Liver (tissue), 3 donors: ENCODE results near the gene MON2.

ENCODE experiments used
- FOXA1 ChIP-seq: IDR thresholded peaks from 2 replicates; pipeline ENCODE4 v1.6.1; 2016; ENCODE audit warnings: antibody characterized with exemption
- FOXA2 ChIP-seq: IDR thresholded peaks from 2 replicates; pipeline ENCODE4 v1.6.1; 2016; ENCODE audit warnings: antibody characterized with exemption
- HNF4A ChIP-seq, 2 donors: conservative IDR thresholded peaks; 2 replicates each; pipeline ENCODE4 v1.6.1; 2016; ENCODE audit warnings: antibody characterized with exemption in 2 of 2, mild to moderate bottlenecking in 2 of 2
- JUND ChIP-seq, 2 donors: IDR thresholded peaks; 2 replicates each; pipeline ENCODE4 v1.6.1; 2016; ENCODE audit warnings: antibody characterized with exemption in 2 of 2
- RAD21 ChIP-seq, 2 donors: IDR thresholded peaks; 2 replicates each; pipeline ENCODE4 v1.6.1; 2016; ENCODE audit warnings: antibody characterized with exemption in 2 of 2, mild to moderate bottlenecking in 2 of 2
- TAF1 ChIP-seq: conservative IDR thresholded peaks from 2 replicates; pipeline ENCODE4 v1.6.1; 2016; ENCODE audit warnings: antibody characterized with exemption, mild to moderate bottlenecking
- TF ChIP-seq, protein P1 (sequence below): fragments of 150-350 bp; IDR thresholded peaks from 2 replicates; pipeline ENCODE4 v1.5.1; 2017; ENCODE audit warnings: improper control_type of control experiment, low read depth, low read length; ENCODE audit not compliant: missing input control
- TF ChIP-seq, protein P2 (sequence below): IDR thresholded peaks from 2 replicates; pipeline ENCODE4 v1.6.1; 2016; ENCODE audit warnings: antibody characterized with exemption
- TF ChIP-seq, protein P3 (sequence below): IDR thresholded peaks from 2 replicates; pipeline ENCODE4 v1.6.1; 2016; ENCODE audit warnings: antibody characterized with exemption
- donor health status: healthy.
- donor health status: healthy.

DNA sequence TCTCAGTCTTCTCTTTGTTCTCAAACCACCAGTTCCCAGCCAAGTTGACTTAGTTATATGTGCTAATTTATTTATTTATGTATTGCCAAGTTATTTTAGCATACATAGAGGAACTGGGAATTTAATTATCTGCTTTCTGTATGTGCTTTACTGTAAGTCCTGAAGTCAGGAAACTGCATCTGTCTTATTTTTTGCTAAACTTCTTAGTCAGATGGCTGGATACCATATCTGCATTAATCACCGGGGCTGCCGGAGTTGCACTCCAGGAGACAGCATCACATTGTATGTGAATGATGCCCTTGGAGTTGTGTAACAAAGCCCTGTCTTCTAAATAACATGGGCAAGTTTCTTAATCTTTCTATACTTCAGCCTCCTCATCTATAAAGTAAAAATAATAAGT, 96.2 kb downstream of the MON2 start:
- TF ChIP-seq, protein P1, sequence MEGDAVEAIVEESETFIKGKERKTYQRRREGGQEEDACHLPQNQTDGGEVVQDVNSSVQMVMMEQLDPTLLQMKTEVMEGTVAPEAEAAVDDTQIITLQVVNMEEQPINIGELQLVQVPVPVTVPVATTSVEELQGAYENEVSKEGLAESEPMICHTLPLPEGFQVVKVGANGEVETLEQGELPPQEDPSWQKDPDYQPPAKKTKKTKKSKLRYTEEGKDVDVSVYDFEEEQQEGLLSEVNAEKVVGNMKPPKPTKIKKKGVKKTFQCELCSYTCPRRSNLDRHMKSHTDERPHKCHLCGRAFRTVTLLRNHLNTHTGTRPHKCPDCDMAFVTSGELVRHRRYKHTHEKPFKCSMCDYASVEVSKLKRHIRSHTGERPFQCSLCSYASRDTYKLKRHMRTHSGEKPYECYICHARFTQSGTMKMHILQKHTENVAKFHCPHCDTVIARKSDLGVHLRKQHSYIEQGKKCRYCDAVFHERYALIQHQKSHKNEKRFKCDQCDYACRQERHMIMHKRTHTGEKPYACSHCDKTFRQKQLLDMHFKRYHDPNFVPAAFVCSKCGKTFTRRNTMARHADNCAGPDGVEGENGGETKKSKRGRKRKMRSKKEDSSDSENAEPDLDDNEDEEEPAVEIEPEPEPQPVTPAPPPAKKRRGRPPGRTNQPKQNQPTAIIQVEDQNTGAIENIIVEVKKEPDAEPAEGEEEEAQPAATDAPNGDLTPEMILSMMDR: no peak
- TF ChIP-seq RAD21 (IDR thresholded peaks at IDR 0.05): no peak
- TF ChIP-seq TAF1: no peak
- TF ChIP-seq JUND (IDR thresholded peaks at IDR 0.05): no peak
- TF ChIP-seq, protein P2, sequence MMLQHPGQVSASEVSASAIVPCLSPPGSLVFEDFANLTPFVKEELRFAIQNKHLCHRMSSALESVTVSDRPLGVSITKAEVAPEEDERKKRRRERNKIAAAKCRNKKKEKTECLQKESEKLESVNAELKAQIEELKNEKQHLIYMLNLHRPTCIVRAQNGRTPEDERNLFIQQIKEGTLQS: no peak
- TF ChIP-seq, protein P3, sequence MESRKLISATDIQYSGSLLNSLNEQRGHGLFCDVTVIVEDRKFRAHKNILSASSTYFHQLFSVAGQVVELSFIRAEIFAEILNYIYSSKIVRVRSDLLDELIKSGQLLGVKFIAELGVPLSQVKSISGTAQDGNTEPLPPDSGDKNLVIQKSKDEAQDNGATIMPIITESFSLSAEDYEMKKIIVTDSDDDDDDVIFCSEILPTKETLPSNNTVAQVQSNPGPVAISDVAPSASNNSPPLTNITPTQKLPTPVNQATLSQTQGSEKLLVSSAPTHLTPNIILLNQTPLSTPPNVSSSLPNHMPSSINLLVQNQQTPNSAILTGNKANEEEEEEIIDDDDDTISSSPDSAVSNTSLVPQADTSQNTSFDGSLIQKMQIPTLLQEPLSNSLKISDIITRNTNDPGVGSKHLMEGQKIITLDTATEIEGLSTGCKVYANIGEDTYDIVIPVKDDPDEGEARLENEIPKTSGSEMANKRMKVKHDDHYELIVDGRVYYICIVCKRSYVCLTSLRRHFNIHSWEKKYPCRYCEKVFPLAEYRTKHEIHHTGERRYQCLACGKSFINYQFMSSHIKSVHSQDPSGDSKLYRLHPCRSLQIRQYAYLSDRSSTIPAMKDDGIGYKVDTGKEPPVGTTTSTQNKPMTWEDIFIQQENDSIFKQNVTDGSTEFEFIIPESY: no peak
- no peak for TF ChIP-seq FOXA2
- no peak for TF ChIP-seq HNF4A (conservative IDR thresholded peaks at IDR 0.05)
- TF ChIP-seq FOXA1: no peak
